Transverse colon (tissue), 4 donors: ENCODE measurements around the gene TMEM171.

Experiments
- CTCF ChIP-seq, 5 experiments: fragments of 200-600 bp in 3 of 5; fragments of 450-650 bp in 2 of 5; sonication (generic) in 3 of 5; IDR thresholded peaks; 1 replicate in 2 of 5; 2 replicates in 3 of 5; pipeline ENCODE4 v1.5.1; 2016 to 2017; ENCODE audit warnings: antibody characterized with exemption in 5 of 5, inconsistent platforms in 3 of 5, mild to moderate bottlenecking in 2 of 5, moderate library complexity in 1 of 5
- EP300 ChIP-seq: sonication (generic); formaldehyde crosslinking; IDR thresholded peaks from one replicate; pipeline ENCODE4 v1.6.1; 2017; ENCODE audit warnings: antibody characterized with exemption, low read depth
- POLR2A ChIP-seq: fragments of 450-650 bp; IDR thresholded peaks from one replicate; pipeline ENCODE4 v1.6.1; 2016; ENCODE audit warnings: antibody characterized with exemption, mild to moderate bottlenecking, moderate library complexity
- POLR2AphosphoS5 ChIP-seq, 3 donors: sonication (generic); formaldehyde crosslinking; IDR thresholded peaks; one replicate each; pipeline ENCODE4 v1.6.1; 2016; ENCODE audit warnings: antibody characterized with exemption in 3 of 3

- TF ChIP-seq CTCF (IDR thresholded peaks at IDR 0.05) = no peak
- no peak for TF ChIP-seq POLR2A
- TF ChIP-seq POLR2AphosphoS5 (IDR thresholded peaks at IDR 0.05) = no peak
- TF ChIP-seq EP300 = no peak
These were observed 10.4 kb downstream of the TMEM171 start for GRCh38 chr5:73130811-73131210.
